Endodermal cell (in vitro differentiated cells): Measurements from ENCODE around the gene IL22RA1. TPM values are rescaled to one million over a fixed set of nuclear protein-coding genes. Genes with fewer than 3 reads are reported as not detected.

Experiments used
- DNase-seq: peaks from one replicate; pipeline ENCODE4 v3.0.0-alpha.2; 2017
- H3K27ac ChIP-seq: 2 replicates; pipeline ENCODE4 v1.5.1; 2013; ENCODE audit warnings: mild to moderate bottlenecking, low read depth, low read length, moderate library complexity
- H3K27me3 ChIP-seq: 2 replicates; pipeline ENCODE4 v1.6.1; 2013; ENCODE audit warnings: mild to moderate bottlenecking, low read length, moderate library complexity; ENCODE audit not compliant: insufficient read depth, control insufficient read depth, poor library complexity, severe bottlenecking
- H3K36me3 ChIP-seq: 2 replicates; pipeline ENCODE4 v1.7.0; 2013; ENCODE audit warnings: mild to moderate bottlenecking, low read length, moderate library complexity; ENCODE audit not compliant: control insufficient read depth, insufficient read depth
- H3K4me1 ChIP-seq: one replicate; pipeline ENCODE4 v1.7.0; 2013; ENCODE audit warnings: low read length; ENCODE audit not compliant: control insufficient read depth, insufficient read depth
- H3K4me3 ChIP-seq: 2 replicates; pipeline ENCODE4 v1.5.1; 2013; ENCODE audit warnings: mild to moderate bottlenecking, low read length, moderate library complexity
- H3K9ac ChIP-seq: 2 replicates; pipeline ENCODE4 v1.6.1; 2013; ENCODE audit warnings: mild to moderate bottlenecking, low read length, moderate library complexity; ENCODE audit not compliant: poor library complexity, severe bottlenecking; ENCODE audit errors: extremely low read depth
- H3K9me3 ChIP-seq: 2 replicates; pipeline ENCODE4 v1.6.1; 2013; ENCODE audit warnings: mild to moderate bottlenecking, low read length, moderate library complexity; ENCODE audit not compliant: control insufficient read depth
- H3K27ac Mint-ChIP-seq: 2 replicates; pipeline ENCODE4 v1.8.0; 2020; ENCODE audit warnings: mixed read lengths
- H3K27me3 Mint-ChIP-seq: 2 replicates; pipeline ENCODE4 v1.8.0; 2021; ENCODE audit warnings: mild to moderate bottlenecking, mixed read lengths; ENCODE audit not compliant: insufficient read depth
- H3K36me3 Mint-ChIP-seq: 2 replicates; pipeline ENCODE4 v1.8.0; 2020; ENCODE audit warnings: low read depth, mixed read lengths
- H3K4me1 Mint-ChIP-seq: 2 replicates; pipeline ENCODE4 v1.8.0; 2020; ENCODE audit warnings: mixed read lengths
- H3K4me3 Mint-ChIP-seq: 2 replicates; pipeline ENCODE4 v1.8.0; 2020; ENCODE audit warnings: mild to moderate bottlenecking, moderate library complexity, mixed read lengths
- H3K9me3 Mint-ChIP-seq: 2 replicates; pipeline ENCODE4 v1.8.0; 2020; ENCODE audit warnings: mild to moderate bottlenecking, mixed read lengths
- WGBS, 2 experiments: methylation state at CpG; one replicate each; pipeline versions ENCODE4 v1.1.5 to v1.1.7; 2013; ENCODE audit warnings: missing lambda C conversion rate in 2 of 2, mixed read lengths in 1 of 2; ENCODE audit not compliant: insufficient coverage in 1 of 2, insufficient read length in 1 of 2; 5-methylcytosine and 5-hydroxymethylcytosine counted together
- total RNA-seq, 2 donors: library from RNA; stranded (reverse); fragmentation: NEBNext Ultra II Directional in 1 of 2; extraction: Animal tissue kit (Norgen Biotek cat#: 25700) in 1 of 2; gene quantifications; 2 replicates in 1 of 2; 3 replicates in 1 of 2; pipeline ENCODE4 v1.2.1, GENCODE V29; 2021
- TF ChIP-seq, protein P1 (sequence below): fragments of 200-600 bp; sonication (generic); conservative IDR thresholded peaks from 2 replicates; pipeline ENCODE4 v1.5.0; 2021; ENCODE audit warnings: antibody characterized with exemption, mild to moderate bottlenecking

Gene IL22RA1
- total RNA-seq, 2 donors from 2014 or later: not detected

GRCh38 chr1:24173638-24174575 is 31.0 kb upstream of the IL22RA1 start:
- no peak overlapping the region for H3K4me3 Mint-ChIP-seq
- no peaks in the 10 kb centered on the region for H3K27me3 Mint-ChIP-seq
- TF ChIP-seq, protein P1, sequence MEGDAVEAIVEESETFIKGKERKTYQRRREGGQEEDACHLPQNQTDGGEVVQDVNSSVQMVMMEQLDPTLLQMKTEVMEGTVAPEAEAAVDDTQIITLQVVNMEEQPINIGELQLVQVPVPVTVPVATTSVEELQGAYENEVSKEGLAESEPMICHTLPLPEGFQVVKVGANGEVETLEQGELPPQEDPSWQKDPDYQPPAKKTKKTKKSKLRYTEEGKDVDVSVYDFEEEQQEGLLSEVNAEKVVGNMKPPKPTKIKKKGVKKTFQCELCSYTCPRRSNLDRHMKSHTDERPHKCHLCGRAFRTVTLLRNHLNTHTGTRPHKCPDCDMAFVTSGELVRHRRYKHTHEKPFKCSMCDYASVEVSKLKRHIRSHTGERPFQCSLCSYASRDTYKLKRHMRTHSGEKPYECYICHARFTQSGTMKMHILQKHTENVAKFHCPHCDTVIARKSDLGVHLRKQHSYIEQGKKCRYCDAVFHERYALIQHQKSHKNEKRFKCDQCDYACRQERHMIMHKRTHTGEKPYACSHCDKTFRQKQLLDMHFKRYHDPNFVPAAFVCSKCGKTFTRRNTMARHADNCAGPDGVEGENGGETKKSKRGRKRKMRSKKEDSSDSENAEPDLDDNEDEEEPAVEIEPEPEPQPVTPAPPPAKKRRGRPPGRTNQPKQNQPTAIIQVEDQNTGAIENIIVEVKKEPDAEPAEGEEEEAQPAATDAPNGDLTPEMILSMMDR: no peak
- Histone ChIP-seq H3K27me3 (no peaks in the 10 kb centered on the region), H3K4me3 (no peak overlapping the region), H3K4me1 (no peaks in the 10 kb centered on the region), H3K9ac (no peak overlapping the region), H3K9me3 (peaks cover 6% of the 10 kb centered on the region), H3K27ac (no peak overlapping the region), H3K36me3 (peaks cover 23% of the 10 kb centered on the region)
- H3K9me3 Mint-ChIP-seq: peaks cover 5% of the 10 kb centered on the region
- H3K4me1 Mint-ChIP-seq: peaks cover 3% of the 10 kb centered on the region
- peaks cover 54% of the 10 kb centered on the region for H3K36me3 Mint-ChIP-seq
- 87 to 97% methylated on average over 4 to 5 of the region's 5 CpGs for WGBS, 2 experiments
- DNase-seq: no peak
- no peak overlapping the region for H3K27ac Mint-ChIP-seq

GRCh38 chr1:24172598-24172997 is 29.7 kb upstream of the IL22RA1 start:
- TF ChIP-seq, protein P1: no peak

GRCh38 chr1:24169286-24169685 is 26.3 kb upstream of the IL22RA1 start:
- WGBS, 2 experiments: 94 to 96% methylated on average over 6 to 12 of the region's 12 CpGs
- H3K27ac Mint-ChIP-seq: no peak overlapping the region
- TF ChIP-seq, protein P1: no peak
- Histone ChIP-seq H3K9ac (no peak overlapping the region), H3K27me3 (no peaks in the 10 kb centered on the region), H3K27ac (no peak overlapping the region), H3K4me3 (no peak overlapping the region), H3K9me3 (peaks cover 6% of the 10 kb centered on the region), H3K4me1 (no peaks in the 10 kb centered on the region), H3K36me3 (peaks cover 46% of the 10 kb centered on the region)
- H3K4me3 Mint-ChIP-seq: no peak overlapping the region
- H3K4me1 Mint-ChIP-seq: peaks cover 3% of the 10 kb centered on the region
- peaks cover 7% of the 10 kb centered on the region for H3K27me3 Mint-ChIP-seq
- H3K9me3 Mint-ChIP-seq: peaks cover 5% of the 10 kb centered on the region
- peaks cover 66% of the 10 kb centered on the region for H3K36me3 Mint-ChIP-seq
- no peak for DNase-seq

More at GRCh38 chr1:24172598-24172997, 29.7 kb upstream of the IL22RA1 start:
- no peak overlapping the region for H3K4me3 ChIP-seq
- no peak overlapping the region for H3K9ac ChIP-seq
- no peaks in the 10 kb centered on the region for H3K4me1 Mint-ChIP-seq
- no peak overlapping the region for H3K27ac Mint-ChIP-seq
- H3K27me3 ChIP-seq: no peaks in the 10 kb centered on the region
- H3K27ac ChIP-seq: no peak overlapping the region
- H3K36me3 ChIP-seq: peaks cover 24% of the 10 kb centered on the region
- DNase-seq: no peak
- peaks cover 5% of the 10 kb centered on the region for H3K9me3 Mint-ChIP-seq
- 93 to 95% methylated on average over 3 to 5 of the region's 5 CpGs for WGBS, 2 experiments
- H3K36me3 Mint-ChIP-seq: peaks cover 58% of the 10 kb centered on the region
- H3K9me3 ChIP-seq: peaks cover 6% of the 10 kb centered on the region
- H3K4me1 ChIP-seq: no peaks in the 10 kb centered on the region
- H3K4me3 Mint-ChIP-seq: no peak overlapping the region
- no peaks in the 10 kb centered on the region for H3K27me3 Mint-ChIP-seq
